ENCODE results near the gene CCDC170. TPM values are rescaled to one million over a fixed set of nuclear protein-coding genes. Genes with fewer than 3 reads are reported as not detected.
A peak's percentile ranks its signal among the peaks of the same experiment; 100 is the strongest.
"Not testable (repeated sequence)": the region's sequence is repeated elsewhere in the genome, so short reads cannot be mapped to it uniquely, and the experiment has no call there.

The CCDC170 gene
- total and polyA plus RNA-seq, 12 donors: 0.13 to 1.6 (median 0.35) TPM

DNA sequence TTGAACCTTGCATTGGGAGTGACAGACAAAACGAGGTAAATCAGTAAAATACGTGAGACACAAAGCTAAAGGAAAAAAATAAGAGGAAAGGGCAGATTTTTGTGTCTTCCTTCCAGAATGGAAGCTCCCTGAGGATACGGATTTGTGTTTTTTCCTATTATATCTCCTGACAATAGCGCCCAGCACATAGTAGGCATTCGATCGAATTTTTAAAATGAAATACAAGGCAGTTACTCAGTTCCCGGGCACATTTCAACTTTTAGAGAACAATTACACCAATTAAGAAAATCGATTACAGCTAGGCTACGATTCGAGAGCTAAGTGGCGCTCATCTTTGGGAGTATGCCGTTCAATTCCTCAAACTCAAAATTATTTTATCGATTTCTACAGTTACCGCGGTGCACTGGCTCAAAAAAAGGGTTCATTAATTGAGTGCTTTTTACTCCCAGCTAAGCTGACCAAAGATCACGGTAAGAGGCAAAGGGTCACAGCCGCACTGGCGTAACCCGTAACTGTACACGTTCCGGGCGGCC lies 42.3 kb upstream of the CCDC170 start:
- DNase-seq: no peak
- TF ChIP-seq, protein P1, sequence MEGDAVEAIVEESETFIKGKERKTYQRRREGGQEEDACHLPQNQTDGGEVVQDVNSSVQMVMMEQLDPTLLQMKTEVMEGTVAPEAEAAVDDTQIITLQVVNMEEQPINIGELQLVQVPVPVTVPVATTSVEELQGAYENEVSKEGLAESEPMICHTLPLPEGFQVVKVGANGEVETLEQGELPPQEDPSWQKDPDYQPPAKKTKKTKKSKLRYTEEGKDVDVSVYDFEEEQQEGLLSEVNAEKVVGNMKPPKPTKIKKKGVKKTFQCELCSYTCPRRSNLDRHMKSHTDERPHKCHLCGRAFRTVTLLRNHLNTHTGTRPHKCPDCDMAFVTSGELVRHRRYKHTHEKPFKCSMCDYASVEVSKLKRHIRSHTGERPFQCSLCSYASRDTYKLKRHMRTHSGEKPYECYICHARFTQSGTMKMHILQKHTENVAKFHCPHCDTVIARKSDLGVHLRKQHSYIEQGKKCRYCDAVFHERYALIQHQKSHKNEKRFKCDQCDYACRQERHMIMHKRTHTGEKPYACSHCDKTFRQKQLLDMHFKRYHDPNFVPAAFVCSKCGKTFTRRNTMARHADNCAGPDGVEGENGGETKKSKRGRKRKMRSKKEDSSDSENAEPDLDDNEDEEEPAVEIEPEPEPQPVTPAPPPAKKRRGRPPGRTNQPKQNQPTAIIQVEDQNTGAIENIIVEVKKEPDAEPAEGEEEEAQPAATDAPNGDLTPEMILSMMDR (IDR thresholded peaks at IDR 0.05): no peak
- peaks cover 0 to 36% (median 28%) of the 10 kb centered on the region in 9 donors for H3K4me1 ChIP-seq
- whole genome bisulfite sequencing, 2 donors: 1% methylated on average over 22 of the region's 22 CpGs
- H3K36me3 ChIP-seq: peaks cover 0 to 15% (median 0%) of the 10 kb centered on the region in 9 donors
- H3K4me3 ChIP-seq: peak overlapping the region; percentile 66 to 97 (median 84)
- H3K27me3 ChIP-seq: no peaks in the 10 kb centered on the region
- intact Hi-C loops (cut with DNase I): loop anchor here in 3 of 10 donors (5.0 kb wide), 1 partner anchor 59 kb away; the partner anchor contains the start of gene ZBTB2 (in 3 of the 3)
- ATAC-seq: no peak
- peak overlapping the region; percentile 64 to 97 (median 94) for H3K27ac ChIP-seq
- H3K9me3 ChIP-seq: no peaks in the 10 kb centered on the region

DNA sequence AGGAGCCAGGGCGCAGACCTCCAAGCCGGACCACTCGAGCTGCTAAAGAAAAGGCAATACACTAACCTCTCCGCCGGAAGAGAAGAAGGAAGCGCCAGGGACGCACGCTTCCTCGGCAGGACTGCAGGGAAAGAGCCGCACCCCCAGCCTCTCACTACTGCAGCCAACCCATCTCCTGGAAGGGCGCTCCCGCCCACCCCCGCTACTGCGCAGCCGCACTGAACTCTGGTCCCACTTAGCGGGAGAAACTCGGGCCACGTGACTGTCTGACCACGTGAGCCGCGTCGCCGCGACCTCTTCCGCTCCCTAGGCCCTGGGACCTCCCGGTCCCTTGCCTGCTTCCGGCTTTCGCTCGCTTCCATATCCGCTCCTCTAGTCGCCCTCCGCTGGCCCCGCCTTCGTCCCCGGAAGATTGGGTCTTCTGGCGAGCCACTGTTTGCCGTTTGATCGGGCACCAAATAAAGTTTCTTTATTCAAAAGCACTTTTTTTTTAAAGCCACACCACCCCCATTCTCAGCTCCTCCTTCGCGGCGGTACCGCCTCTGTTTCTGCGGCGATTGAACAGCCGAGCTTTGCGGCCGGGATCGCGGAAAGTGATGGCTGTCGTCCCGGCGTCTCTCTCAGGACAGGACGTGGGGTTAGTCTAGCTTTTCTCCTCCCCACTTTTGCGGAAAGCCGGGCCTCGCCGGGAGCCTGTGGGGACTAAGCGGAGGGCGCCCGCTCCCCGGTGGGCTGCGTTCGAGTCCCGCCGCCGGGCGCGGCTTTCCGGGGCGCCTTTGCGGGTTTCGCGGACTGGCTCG lies 41.7 kb upstream of the CCDC170 start, which contains the start of gene RMND1:
RMND1 (minus strand) TSS at position 177 of the 800 bp plus-strand sequence. CDS start 6,315 bp downstream, outside the sequence.
- H3K36me3 ChIP-seq: peaks cover 0 to 20% (median 0%) of the 10 kb centered on the region in 9 donors
- peak within 1 kb of the TSS; percentile 83 to 97 (median 94) for H3K27ac ChIP-seq
- intact Hi-C loops (cut with DNase I): loop anchor here in 5 of 10 donors (2.0 to 5.0 kb wide), 2 partner anchors 60 to 61 kb away; partner anchors contain the start of gene ZBTB2 (in 5 of the 5)
- 0 to 1% methylated on average over 74 of the region's 74 CpGs for WGBS, 2 donors
- no peaks in the 10 kb centered on the region for H3K27me3 ChIP-seq
- TF ChIP-seq, protein P1 (IDR thresholded peaks at IDR 0.05): no peak
- ATAC-seq: peak; percentile 99 to 100 (median 99)
- peaks cover 0 to 30% (median 25%) of the 10 kb centered on the region in 9 donors for H3K4me1 ChIP-seq
- peak within 1 kb of the TSS; percentile 69 to 97 (median 84) for H3K4me3 ChIP-seq
- peak; percentile 100 for DNase-seq
- H3K9me3 ChIP-seq: no peaks in the 10 kb centered on the region

DNA sequence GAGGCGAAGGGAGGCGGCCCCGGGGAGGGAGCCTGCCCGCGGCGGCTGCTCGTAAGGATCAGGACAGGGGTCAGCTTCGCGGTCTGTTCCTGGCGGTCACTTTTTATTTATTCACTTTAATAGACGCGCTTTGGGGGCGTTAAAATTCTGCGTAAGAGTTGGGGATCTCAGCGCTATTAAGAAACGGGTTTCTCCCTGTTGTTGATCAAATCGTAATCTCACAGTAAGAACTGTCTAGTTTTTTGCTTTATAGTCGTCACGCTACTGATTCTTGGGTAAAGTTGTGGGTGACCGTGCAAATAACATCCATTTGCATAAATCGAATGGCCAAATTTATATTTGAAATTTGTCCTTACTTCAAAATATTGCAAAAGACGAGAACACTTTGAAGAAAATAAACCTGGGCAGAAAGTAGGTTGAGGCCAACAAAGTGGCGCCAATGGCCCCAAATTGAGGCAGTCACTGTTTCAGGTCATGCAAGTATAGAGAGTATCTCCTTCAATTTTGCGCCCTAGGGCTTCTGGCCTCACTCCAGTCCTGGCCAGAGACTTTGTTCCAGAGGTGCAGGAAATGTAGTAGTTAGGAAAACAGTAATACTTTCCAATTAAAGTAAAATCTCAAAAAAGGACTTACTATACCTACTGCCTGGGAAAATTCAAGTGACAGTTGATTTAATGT lies 40.9 kb upstream of the CCDC170 start:
- Histone ChIP-seq H3K27ac (peak overlapping the region; percentile 83 to 97 (median 94)), H3K9me3 (no peaks in the 10 kb centered on the region), H3K27me3 (no peaks in the 10 kb centered on the region), H3K36me3 (peaks cover 0 to 25% (median 0%) of the 10 kb centered on the region in 9 donors), H3K4me3 (peak overlapping the region; percentile 69 to 97 (median 84)), H3K4me1 (peaks cover 0 to 29% (median 25%) of the 10 kb centered on the region in 9 donors)
- TF ChIP-seq, protein P1 (IDR thresholded peaks at IDR 0.05): no peak
- intact Hi-C loops (cut with DNase I): loop anchor here in 5 of 10 donors (2.0 to 5.0 kb wide), 2 partner anchors 61 to 62 kb away; partner anchors contain the start of gene ZBTB2 (in 5 of the 5)
- peak; percentile 25 to 53 for DNase-seq
- whole genome bisulfite sequencing, 2 donors: 0% methylated on average over 24 of the region's 24 CpGs
- peak in 4 of 8 donors; percentile 8 to 58 (median 22) for ATAC-seq

DNA sequence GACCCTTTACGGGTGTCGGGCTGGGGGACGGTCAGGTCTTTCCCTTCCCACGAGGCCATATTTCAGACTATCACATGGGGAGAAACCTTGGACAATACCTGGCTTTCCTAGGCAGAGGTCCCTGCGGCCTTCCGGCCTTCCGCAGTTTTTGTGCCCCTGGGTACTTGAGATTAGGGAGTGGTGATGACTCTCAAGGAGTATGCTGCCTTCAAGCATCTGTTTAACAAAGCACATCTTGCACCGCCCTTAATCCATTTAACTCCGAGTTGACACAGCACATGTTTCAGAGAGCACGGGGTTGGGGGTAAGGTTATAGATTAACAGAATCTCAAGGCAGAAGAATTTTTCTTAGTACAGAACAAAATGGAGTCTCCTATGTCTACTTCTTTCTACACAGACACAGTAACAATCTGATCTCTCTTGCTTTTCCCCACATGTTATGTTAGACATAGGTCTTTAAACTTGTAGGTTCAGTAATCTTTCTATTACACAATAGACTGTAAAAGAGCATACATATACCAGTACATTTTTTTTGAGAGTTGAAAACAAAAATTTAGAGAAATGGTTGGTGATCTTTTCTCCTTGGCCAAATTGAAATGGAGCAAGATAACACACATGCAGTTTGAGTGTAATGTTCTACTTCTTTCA lies 37.9 kb upstream of the CCDC170 start:
- H3K9me3 ChIP-seq; H3K27me3 ChIP-seq; H3K27ac ChIP-seq; H3K4me3 ChIP-seq; ATAC-seq; intact Hi-C loops (cut with DNase I); DNase-seq: not testable (repeated sequence)
- WGBS, 2 donors: 65 to 76% methylated on average over 6 to 7 of the region's 10 CpGs
- peaks cover 0 to 52% (median 8%) of the 10 kb centered on the region in 9 donors for H3K36me3 ChIP-seq
- peaks cover 0 to 27% (median 25%) of the 10 kb centered on the region in 9 donors for H3K4me1 ChIP-seq
